ENCODE data around the gene LUC7L.
"Not testable (repeated sequence)": the region's sequence is repeated elsewhere in the genome, so short reads cannot be mapped to it uniquely, and the experiment has no call there.

LUC7L gene

DNA sequence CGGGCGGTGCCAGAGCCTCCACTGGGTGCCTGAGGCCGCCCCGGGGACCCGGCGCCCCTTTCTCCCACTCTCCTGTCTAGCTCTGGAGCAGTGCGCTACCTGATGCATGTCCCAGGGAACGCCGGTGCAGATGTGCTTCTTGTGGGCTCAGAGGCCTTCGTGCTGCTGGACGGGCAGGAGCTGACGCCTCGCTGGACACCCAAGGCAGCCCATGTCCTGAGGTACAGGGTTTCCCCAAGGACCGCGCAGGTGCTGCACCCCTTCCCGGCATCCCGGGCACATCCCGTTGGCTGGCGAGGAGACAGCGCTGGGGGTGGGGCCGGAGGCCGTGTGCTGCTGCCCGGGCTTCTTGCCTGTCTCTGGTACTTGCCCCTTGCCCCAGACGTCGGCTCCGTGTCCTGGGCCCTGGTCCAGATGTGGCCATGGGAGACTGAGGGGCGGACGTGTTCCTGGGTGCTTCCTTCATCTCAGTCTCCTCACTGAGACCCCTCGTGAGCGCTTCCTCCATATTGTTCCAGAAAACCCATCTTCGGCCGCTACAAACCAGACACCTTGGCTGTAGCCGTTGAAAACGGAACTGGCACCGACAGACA, 34.0 kb upstream of the LUC7L start:
- DNase-seq (ENCODE audit: low read depth in 2 of 2): no peak

GRCh38 chr16:262121-262745, 33.0 kb upstream of the LUC7L start:
- DNase-seq (ENCODE audit: low read depth in 2 of 2): no peak

DNA sequence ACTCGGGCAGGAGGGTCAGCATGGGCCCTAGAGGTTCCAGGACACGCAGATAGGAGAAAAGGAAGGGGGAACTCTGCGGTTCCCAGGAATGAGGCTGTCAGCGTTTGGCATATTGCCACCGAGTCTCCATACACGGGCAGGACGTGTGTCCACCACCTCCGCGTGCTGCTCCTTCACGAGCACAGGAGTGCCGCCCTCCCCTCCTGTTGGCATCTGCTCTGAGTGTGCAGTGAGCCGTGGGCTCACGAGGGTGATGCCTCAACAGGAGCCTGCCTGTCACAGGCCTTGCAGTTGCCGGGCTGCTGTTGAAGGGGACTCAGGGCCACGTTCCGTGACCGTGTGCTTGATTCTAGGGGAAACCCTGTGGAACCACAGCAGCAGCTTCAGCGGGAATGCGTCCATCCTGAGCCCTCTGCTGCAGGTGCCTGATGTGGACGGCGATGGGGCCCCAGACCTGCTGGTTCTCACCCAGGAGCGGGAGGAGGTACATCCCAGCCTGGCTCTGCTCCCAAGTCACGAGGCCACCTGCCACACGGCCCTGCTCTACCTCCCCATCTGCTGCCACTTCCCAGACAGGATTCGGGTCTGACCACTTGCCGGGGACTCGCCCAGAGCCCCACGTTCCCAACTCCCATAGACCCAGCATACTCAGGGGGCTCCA, 31.9 kb upstream of the LUC7L start:
- no peak for DNase-seq (ENCODE audit: low read depth in 2 of 2)

GRCh38 chr16:260326-260725, 31.1 kb upstream of the LUC7L start:
- no peak for DNase-seq (ENCODE audit: low read depth in 2 of 2)

- DNase-seq (ENCODE audit: low read depth in 2 of 2): no peak
Measured at GRCh38 chr16:259814-260253, 30.6 kb upstream of the LUC7L start.

DNA sequence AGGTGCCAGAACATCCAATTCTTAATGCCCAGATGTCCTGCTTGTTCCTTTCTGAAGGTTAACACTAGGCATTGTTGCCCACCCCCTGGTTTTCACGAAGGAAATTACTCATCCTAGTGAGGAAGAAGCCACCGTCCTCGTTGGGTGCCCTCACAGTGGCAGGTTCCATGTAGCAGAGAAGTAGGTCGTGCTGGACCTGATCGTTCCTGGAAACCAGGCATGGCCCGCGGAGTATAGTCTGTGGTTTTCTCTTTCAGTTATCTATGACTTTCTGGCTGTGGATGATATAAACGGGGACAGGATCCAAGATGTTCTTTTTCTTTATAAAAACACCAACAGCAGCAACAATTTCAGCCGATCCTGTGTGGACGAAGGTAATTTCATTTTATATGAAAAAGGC, 30.0 kb upstream of the LUC7L start:
- no peak for DNase-seq (ENCODE audit: low read depth in 2 of 2)

GRCh38 chr16:258091-258490, 28.8 kb upstream of the LUC7L start:
- DNase-seq (ENCODE audit: low read depth in 2 of 2): not testable (repeated sequence)

DNA sequence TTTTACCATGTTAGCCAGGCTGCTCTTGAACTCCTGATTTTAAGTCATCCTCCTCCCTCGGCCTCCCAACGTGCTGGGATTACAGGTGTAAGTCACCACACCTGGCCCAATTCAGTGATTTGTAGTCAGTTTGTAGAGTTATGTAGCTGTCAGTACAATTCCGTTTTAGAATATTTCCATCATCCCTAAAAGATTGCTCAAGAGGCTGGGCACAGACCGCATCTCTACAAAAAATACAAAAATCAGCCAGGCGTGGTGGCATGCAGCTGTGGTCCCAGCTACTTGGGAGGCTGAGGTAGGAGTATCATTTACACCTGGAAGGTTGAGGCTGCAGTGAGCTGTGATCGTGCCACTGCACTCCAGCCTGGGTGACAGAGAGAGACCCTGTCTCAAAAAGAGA, 25.9 kb upstream of the LUC7L start:
- no peak for DNase-seq (ENCODE audit: low read depth in 2 of 2)

GRCh38 chr16:254461-254860, 25.2 kb upstream of the LUC7L start:
- DNase-seq (ENCODE audit: low read depth in 2 of 2): no peak

DNA sequence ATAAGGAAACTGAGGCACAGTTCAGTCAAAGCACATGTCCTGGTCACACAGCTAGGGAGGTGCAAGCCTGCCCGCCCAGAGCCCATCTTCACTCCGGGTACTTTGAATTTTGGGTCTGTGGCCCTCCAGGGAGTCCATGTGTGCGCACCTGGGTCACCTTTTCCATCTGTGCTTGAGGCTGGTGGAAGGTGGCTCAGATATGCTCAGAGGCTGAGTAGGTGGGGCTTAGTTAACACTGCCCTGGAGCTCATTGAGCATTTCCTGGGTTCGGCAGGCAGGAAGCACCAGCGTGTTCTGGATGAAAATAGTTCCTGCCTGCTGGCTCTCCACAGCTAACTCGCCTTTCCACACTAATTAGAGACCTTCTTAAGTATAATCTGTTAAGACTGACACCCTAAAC, 24.6 kb upstream of the LUC7L start:
- DNase-seq (ENCODE audit: low read depth in 2 of 2): no peak

DNA sequence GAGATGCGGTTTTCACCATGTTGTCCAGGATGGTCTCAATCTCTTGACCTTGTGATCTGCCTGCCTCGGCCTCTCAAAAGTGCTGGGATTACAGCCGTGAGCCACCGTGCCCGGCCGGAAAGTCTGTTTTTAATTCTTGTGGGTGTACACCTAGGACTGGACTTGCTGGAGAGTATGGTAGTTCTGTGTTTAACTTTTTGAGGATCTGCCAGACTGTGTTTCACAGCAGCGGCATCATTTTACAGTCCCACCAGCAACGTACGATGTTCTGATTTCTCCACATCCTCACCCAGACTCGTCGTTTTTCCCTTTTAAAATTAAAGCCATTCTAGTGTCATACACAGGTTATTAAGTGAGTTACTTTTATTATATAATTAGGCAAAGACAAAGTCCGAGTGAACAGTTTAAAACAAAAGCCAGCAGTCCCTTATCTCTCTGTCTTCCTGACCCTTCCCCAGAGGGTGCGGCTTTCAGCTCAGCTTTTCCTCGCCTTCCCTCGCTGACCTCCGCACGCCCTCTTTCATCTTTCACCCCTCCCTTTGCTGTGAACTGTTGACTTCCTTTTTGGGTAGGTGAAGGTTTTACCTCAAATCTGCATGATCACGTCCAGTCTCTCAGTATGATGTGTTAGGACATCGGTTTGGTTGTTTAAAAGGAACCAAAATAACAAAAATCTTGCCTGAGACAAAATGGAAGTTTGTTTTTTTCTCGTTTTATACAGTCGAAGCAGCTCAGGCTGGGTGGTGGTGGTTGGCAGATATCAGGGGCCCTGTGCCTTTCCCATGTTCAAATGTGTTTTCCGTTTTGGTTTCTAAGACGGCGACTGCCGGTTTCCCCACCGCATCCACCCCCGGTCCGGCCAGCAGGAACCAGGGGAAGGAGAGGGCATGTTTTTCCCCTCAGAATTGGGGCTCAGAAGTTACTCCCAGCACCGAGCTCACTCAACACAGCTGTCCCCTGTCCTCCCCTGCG, 23.4 kb upstream of the LUC7L start:
- no peak for DNase-seq (ENCODE audit: low read depth in 2 of 2)

DNA sequence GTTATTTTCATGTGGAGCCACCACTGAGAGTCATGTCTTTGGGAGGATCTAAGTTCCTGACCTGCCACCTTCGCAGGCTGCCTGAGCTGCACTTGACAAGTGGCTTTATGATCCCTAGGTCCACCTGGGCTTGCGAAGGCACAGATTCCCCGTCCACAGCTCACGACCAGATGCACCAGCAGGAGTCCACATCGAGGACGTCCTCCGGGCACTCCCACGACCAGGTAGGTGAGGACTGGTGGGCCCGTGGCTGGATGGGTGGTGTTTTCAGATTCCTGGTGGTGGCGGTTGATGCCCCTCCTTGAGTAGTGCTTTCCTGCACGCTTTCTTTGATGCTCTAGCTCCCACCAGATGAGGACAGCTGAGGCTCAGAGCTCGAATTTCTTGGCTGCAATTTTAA, 20.2 kb upstream of the LUC7L start:
- no peak for DNase-seq (ENCODE audit: low read depth in 2 of 2)

DNA sequence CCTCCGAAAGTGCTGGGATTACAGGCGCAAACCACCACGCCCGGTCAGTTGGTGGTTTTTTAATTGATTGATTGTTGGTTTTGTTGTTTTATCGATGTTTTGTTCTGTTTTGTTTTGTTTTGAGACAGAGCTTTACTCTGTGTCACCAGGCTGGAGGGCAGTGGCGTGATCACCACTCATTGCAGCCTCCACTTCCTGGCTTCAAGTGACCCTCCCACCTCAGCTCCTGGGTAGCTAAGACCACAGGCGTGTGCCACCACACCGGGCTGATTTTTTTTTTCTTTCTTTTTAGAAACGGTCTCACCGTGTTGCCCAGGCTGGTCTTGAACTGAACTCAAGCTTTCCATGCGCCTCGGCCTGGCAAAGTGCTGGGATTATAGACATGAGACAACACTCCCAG, 17.8 kb upstream of the LUC7L start:
- DNase-seq (ENCODE audit: low read depth in 2 of 2): no peak

DNA sequence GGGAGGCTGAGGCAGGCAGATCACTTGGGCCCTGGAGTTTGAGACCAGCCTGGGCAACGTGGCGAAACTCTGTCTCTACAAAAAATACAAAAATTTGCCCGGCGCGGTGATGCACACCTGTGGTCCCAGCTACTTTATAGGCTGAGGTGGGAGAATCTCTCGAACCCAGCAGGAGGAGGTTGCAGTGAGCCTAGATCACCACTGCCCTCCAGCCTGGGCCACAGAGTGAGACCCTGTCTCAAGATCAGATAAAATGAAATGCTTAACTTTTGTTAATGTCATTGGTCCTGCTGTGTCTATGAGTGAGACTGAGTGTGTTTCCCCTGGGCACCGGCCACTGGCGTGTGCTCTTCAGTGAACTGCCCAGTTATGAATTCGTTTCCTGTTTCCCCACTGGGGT, 15.9 kb upstream of the LUC7L start:
- DNase-seq (ENCODE audit: low read depth in 2 of 2): no peak

DNA sequence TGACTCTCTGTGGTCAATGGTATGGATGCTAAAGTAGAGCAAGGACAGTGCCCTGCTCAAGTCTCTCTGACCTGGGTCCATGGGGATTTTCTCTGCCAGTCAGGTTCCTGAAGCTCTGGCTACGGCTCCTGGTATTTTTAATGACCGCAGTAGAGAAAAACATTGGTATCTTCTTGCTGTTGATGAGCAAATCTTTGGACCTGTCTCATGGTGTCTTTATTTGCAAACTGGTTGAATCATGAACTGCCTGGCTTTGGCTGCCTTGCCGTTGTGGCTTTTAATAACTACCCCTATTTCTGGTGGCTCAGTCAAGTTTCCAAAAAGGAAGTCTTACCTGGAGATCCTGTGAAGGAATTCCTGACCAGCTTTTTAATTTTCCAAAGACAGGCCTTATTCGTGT, 14.1 kb upstream of the LUC7L start:
- DNase-seq (ENCODE audit: low read depth in 2 of 2): no peak

- DNase-seq (ENCODE audit: low read depth in 2 of 2): no peak
Measured at GRCh38 chr16:242281-242680, 13.0 kb upstream of the LUC7L start.

DNA sequence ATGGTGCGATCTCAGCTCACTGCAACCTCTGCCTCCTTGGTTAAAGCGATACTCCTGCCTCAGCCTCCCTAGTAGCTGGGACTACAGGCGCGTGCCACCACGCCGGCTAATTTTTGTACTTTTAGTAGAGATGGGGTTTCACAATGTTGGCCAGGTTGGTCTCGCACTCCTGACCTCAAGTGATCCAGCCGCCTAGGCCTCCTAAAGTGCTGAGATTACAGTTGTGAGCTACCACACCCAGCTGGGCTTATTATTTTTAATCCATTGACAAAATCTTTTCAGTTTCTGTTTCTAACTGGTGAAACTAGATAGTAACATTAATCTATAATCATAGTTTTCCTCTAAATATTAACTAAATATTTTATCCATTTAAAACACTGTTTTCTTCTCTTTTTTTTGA, 11.3 kb upstream of the LUC7L start:
- DNase-seq (ENCODE audit: low read depth in 2 of 2): no peak

- no peak for DNase-seq (ENCODE audit: low read depth in 2 of 2)
Measured at GRCh38 chr16:239948-240277, 10.7 kb upstream of the LUC7L start.

GRCh38 chr16:234468-235305, 5.4 kb upstream of the LUC7L start, which contains the start of gene FAM234A:
Gene FAM234A, plus strand, starts transcription at chr16:234821. Its CDS starts 19,593 bp downstream, at chr16:254414.
- peak; percentile 94 to 96 for DNase-seq (ENCODE audit: low read depth in 2 of 2)

DNA sequence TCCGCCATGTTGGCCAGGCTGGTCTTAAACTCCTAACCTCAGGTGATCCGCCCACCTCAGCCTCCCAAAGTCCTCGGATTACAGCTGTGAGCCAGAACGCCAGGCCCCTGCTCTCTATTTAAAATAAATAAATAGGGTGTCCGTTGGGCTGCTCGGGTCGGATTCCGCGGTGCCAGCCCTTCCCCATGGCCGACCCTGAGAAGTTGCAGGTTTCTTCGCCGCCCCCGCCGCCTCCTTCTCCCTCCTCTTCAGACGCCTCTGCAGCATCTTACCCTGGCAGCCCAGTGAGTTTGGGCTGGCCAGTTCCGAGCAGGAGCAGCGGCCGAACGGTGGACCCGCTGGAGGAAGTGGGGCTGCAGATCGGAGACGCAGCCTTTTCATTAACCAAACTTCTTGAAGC, 1.7 kb upstream of the LUC7L start:
- DNase-seq (ENCODE audit: low read depth in 2 of 2): no peak

- DNase-seq (ENCODE audit: low read depth in 2 of 2): not testable (repeated sequence)
Measured at GRCh38 chr16:230351-230750, 1.1 kb upstream of the LUC7L start.

Data from stimulated activated CD4-positive, alpha-beta T cell treated with anti-CD3 and anti-CD28 coated beads, Interleukin-4, amount 100 ng/mL, for 48 hours (primary cell).